HG03520 (cell line): ENCODE results near the gene ZNF777.
"Not testable (repeated sequence)": the region's sequence is repeated elsewhere in the genome, so short reads cannot be mapped to it uniquely, and the experiment has no call there.

ENCODE experiments used
- ATAC-seq: cut with Tn5 transposase; IDR thresholded peaks from one replicate; pipeline ENCODE4 v1.9.1; 2021; ENCODE audit warnings: mild to moderate bottlenecking, moderate library complexity; ENCODE audit not compliant: unreplicated experiment

ZNF777 gene

GRCh38 chr7:149422162-149422913 is 38.5 kb downstream of the ZNF777 start:
- ATAC-seq, result peak; percentile 94

DNA sequence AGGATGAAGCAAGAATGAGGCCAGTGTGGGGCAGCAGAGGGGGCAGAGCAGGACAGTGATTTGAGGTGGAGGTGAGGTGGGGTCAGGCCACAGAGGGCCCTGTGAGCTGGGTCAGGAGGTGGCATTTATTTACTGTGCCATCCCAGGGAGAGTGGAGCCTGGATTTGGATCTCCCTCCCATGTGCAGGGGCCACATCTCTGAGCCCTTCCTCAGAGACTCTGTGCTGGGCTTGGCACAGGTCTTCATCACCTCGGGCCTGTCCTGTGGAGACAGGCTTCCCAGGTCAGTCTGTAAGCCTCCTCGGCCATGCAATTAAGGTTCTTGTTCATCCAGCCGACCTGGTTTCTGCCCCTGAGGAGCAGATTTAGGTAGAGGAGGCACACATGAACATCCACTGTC is 40.9 kb downstream of the ZNF777 start:
- ATAC-seq, result no peak

GRCh38 chr7:149415391-149416071 is 45.3 kb downstream of the ZNF777 start:
- no peak for ATAC-seq

GRCh38 chr7:149414745-149415390 is 46.0 kb downstream of the ZNF777 start:
- ATAC-seq, result no peak

DNA sequence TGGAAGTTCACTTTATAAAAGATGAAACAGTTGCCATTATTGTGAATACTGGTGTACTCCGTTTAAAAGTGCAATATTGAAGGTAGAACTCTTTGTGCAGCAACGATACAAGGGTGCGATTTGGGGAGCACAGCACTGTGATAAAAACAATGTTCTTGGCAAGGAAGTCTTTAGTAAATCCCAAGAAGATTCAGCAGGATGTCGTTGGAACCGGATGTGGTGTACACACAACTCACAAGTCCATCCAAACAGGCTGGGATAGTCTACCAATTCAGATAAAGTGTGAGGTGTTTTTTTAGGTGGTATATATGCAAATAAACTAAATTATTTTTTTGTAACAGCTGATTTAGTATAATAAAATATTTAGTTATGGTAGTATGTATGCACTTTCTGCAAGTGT is 46.7 kb downstream of the ZNF777 start:
- ATAC-seq, result no peak

- ATAC-seq, result not testable (repeated sequence)
Observed at GRCh38 chr7:149413083-149413482, 47.8 kb downstream of the ZNF777 start.

DNA sequence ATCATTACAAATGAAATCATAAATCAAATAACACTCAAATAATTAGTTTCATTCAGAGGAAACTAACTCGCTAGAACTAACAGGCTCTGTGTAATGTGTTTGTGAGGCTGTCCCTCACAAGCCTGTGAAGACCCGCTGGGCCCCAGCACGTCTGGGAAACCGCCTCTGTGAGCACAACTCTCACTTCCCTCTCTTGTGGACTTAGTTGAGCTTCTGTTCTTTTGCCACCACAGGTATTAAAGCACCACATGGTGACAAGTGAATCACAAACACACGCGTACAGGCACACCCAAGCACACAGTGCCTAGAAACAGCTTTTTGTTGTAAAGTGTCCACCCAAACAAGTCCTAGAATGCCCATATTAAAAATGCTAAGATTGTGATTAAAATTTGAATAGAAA is 51.0 kb downstream of the ZNF777 start:
- peak; percentile 77 for ATAC-seq

DNA sequence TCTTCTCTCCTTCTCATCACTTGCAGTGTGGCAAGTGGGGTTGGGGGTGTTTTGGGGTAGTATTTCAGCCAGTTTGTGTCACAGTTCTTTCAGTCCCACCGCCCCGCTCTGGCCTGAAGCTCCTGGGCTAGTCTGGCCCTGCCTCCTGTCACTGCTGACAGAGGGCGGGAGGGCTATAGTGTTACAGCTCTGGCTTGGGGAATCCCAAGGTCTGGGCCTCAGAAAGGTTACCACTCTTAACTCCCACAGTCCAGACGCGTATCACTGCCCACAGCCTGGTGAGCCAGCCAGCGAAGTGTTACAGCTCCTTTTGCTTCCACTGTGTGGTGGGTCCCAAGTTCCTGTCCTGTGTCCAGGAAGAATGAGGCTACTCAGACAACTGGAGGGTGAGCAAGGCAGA is 56.0 kb downstream of the ZNF777 start:
- ATAC-seq, result no peak

GRCh38 chr7:149404396-149404795 is 56.5 kb downstream of the ZNF777 start:
- ATAC-seq, result no peak

DNA sequence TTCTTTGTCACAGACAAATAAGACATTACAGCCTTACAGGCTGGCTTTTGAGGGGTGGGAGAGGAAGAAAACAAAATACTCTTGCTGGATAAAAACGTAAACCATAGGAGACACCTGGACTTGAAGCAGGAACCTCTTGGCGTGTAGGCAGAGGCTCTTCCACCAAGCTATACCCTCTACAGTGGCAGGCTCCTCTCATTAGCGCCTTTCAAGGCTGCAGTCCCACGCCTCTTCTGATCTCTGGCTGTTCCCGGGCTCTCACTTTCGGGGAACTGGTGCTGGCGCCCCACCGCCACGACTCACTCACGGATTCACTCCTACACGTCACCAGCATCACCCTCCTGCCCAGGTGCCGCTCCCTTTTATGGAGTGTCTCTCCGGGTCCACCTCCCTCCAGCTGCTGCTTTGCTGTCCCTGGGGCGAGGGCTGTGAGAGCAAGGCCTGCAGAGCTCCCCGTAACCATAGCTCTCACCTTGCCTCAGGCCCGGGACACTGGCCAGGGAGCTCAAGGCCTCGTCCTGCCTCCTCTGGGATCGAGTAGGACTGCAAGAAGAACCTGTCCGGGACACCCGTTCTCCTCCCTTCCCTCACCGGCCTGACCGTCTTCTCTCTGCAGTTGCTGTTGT is 62.6 kb downstream of the ZNF777 start:
- no peak for ATAC-seq

DNA sequence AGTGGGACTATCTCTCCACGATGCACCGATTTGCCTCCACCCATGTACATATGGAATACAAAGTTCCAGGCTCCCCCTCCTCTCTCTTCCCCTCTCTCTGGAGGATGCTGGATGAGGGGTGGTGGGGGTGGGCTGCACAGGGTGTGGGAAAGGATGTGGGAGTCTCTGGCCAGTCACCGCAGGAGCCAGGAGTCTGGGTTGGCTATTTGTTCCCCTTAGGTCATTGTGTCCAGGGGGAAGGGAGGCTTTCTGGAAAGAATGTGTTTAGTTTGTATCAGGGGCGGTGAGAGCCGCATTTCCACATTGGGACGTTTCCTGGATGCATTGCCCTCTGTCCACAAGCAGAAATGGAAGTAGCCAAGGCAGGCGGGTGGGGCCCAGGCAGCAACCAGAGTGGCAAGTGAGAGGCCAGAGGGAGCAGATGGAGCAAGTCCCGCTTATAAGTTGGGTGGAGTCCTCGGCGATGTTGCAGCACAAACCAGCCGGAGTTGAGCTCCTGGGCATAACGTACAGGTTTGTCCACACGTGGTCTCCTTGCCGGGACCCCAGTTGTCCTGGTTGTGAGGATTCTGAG is 63.3 kb downstream of the ZNF777 start:
- ATAC-seq, result no peak

- not testable (repeated sequence) for ATAC-seq
Observed at GRCh38 chr7:149388550-149389335, 72.1 kb downstream of the ZNF777 start.

DNA sequence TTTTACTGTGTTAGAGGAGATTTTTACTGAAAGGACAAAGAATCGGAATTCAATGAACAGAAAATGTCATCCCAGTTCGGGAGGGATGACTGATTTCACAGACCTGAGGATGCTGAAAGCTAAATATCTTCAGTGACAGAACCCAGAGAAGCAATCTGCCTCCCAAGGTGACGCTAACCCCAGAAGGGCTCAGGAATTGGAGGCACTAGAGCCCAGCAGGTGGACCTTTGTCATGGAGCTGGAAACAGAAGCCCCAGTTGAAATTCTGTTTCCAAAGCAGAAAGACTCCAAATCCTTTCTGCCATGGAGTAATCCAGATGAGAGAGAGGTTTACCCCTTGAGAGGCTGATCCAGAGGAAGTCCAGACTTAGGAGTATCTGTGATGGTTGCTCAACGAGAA is 74.3 kb downstream of the ZNF777 start:
- not testable (repeated sequence) for ATAC-seq

DNA sequence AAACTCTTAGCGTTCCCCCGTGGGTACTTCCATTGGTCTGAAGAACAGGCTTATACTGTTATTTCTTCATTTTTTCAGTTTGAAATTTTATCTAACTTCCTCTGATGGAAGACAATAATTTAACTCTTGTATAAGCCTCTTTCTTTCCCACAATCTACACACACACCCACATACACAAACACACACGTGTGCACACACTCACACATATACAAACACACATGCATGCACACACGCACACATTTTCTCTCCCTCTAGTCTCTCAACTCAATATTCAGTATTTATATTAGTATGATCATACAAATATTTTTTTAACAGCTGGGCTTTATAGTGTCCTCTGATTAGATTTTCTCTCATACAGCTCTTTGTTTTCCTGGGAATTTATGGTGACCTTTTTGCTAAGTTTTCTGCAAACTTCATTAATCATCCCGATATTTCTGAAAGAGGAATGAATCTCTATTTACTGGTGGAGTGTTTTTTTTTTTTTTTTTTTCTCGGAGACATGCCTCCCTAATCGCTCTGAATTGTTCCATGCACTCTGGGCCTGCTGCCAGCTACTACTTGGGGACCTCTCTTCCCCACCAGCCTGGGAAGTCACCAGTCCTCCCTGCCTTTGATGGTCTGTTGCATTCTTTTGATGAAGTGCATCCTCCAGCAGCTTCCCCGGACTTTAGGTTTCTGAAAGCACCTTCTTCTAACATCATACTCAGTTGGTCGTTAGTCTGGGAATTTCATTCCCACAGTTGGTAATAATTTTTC is 75.5 kb downstream of the ZNF777 start:
- ATAC-seq, result no peak
